GM19324 (cell line): ENCODE data around the gene ACOT7.

Source experiments
- ATAC-seq: cut with Tn5 transposase; IDR thresholded peaks from one replicate; pipeline ENCODE4 v1.9.1; 2021; ENCODE audit warnings: mild to moderate bottlenecking, moderate library complexity; ENCODE audit not compliant: unreplicated experiment, low FRiP score

The ACOT7 gene

GRCh38 chr1:6273380-6273891 lies 120.1 kb downstream of the ACOT7 start:
- ATAC-seq, result no peak

GRCh38 chr1:6272868-6273267 lies 120.7 kb downstream of the ACOT7 start:
- ATAC-seq, result no peak

GRCh38 chr1:6272452-6272851 lies 121.1 kb downstream of the ACOT7 start:
- ATAC-seq, result no peak

- ATAC-seq, result no peak
These were observed 122.0 kb downstream of the ACOT7 start for GRCh38 chr1:6271554-6271953.

GRCh38 chr1:6271006-6271405 lies 122.6 kb downstream of the ACOT7 start:
- ATAC-seq, result no peak

GRCh38 chr1:6270401-6270800 lies 123.2 kb downstream of the ACOT7 start:
- no peak for ATAC-seq

GRCh38 chr1:6269720-6270400 lies 123.7 kb downstream of the ACOT7 start:
- no peak for ATAC-seq

- ATAC-seq, result no peak
These were observed 124.3 kb downstream of the ACOT7 start for GRCh38 chr1:6269296-6269695.

GRCh38 chr1:6268415-6268814 lies 125.2 kb downstream of the ACOT7 start:
- no peak for ATAC-seq

- ATAC-seq, result no peak
These were observed 125.8 kb downstream of the ACOT7 start for GRCh38 chr1:6267686-6268322.

- no peak for ATAC-seq
These were observed 126.9 kb downstream of the ACOT7 start for GRCh38 chr1:6266641-6267040.

GRCh38 chr1:6265151-6265550 lies 128.4 kb downstream of the ACOT7 start:
- ATAC-seq, result no peak

GRCh38 chr1:6263716-6264115 lies 129.9 kb downstream of the ACOT7 start:
- ATAC-seq, result no peak

- ATAC-seq, result no peak
These were observed 130.8 kb downstream of the ACOT7 start for GRCh38 chr1:6262555-6263420.

GRCh38 chr1:6261615-6261995 lies 132.0 kb downstream of the ACOT7 start:
- no peak for ATAC-seq

- ATAC-seq, result no peak
These were observed 132.5 kb downstream of the ACOT7 start, which contains the start of gene GPR153 for GRCh38 chr1:6260961-6261614. Gene GPR153, minus strand, starts transcription at chr1:6261098. Its CDS starts 6,193 bp downstream, at chr1:6254905.

- no peak for ATAC-seq
These were observed 133.1 kb downstream of the ACOT7 start for GRCh38 chr1:6260433-6260934.

- no peak for ATAC-seq
These were observed 133.8 kb downstream of the ACOT7 start for GRCh38 chr1:6259491-6260362.

GRCh38 chr1:6258675-6259074 lies 134.9 kb downstream of the ACOT7 start:
- no peak for ATAC-seq
